IMR-90 (cell line): ENCODE measurements around the gene CCT4. TPM values are rescaled to one million over a fixed set of nuclear protein-coding genes. Genes with fewer than 3 reads are reported as not detected.
"Not testable (repeated sequence)": the region's sequence is repeated elsewhere in the genome, so short reads cannot be mapped to it uniquely, and the experiment has no call there.

Source experiments
- ATAC-seq: fragments of 200-7000 bp; cut with Tn5 transposase; 2 replicates; pipeline ENCODE4 v1.9.1; 2020; ENCODE audit warnings: low read depth, mild to moderate bottlenecking, moderate library complexity
- BruUV-seq: library from RNA; stranded (reverse); fragments of 400-500 nt; replicated peaks from 2 replicates; lab custom pipeline; 2021; lab: Mats Ljungman, UMichigan
- CTCF ChIA-PET: fragments of 300-600 bp; formaldehyde crosslinking; extraction: SDS; loops from one replicate; lab custom pipeline; 2021; ENCODE audit warnings: antibody characterized with exemption; lab: Yijun Ruan, JAX
- POLR2A ChIA-PET: fragments of 300-600 bp; sonication (Branson Sonifier 250); formaldehyde crosslinking; loops from one replicate; lab custom pipeline; 2022; ENCODE audit warnings: antibody characterized with exemption; ENCODE audit not compliant: unreplicated experiment; lab: Charles Lee
- DNase-seq: peaks from one replicate; pipeline ENCODE4 v3.0.0; 2013
- H2AFZ ChIP-seq: replicated peaks from 2 replicates; pipeline ENCODE3; 2013; ENCODE audit warnings: low read length, mild to moderate bottlenecking; ENCODE audit not compliant: poor library complexity
- H2AK5ac ChIP-seq: 2 replicates; pipeline ENCODE4 v1.6.1; 2013; ENCODE audit warnings: low read depth, low read length, inconsistent platforms
- H2AK9ac ChIP-seq: replicated peaks from 2 replicates; pipeline ENCODE3; 2013; ENCODE audit warnings: mild to moderate bottlenecking, low read depth, low read length, moderate library complexity; ENCODE audit not compliant: poor library complexity
- H2BK120ac ChIP-seq: 2 replicates; pipeline ENCODE4 v1.6.1; 2013; ENCODE audit warnings: low read depth, low read length, inconsistent platforms
- H2BK15ac ChIP-seq: 3 replicates; pipeline ENCODE4 v1.6.1; 2013; ENCODE audit warnings: low read depth, low read length, inconsistent platforms
- H2BK20ac ChIP-seq: 2 replicates; pipeline ENCODE4 v1.6.1; 2013; ENCODE audit warnings: low read depth, mild to moderate bottlenecking, inconsistent platforms, low read length, moderate library complexity
- H2BK5ac ChIP-seq: 2 replicates; pipeline ENCODE4 v1.6.1; 2013; ENCODE audit warnings: mild to moderate bottlenecking, low read depth, low read length, inconsistent platforms; ENCODE audit not compliant: poor library complexity, severe bottlenecking
- H3K14ac ChIP-seq: replicated peaks from 2 replicates; pipeline ENCODE4 v1.6.1; 2013; ENCODE audit warnings: low read depth, low read length, inconsistent platforms
- H3K18ac ChIP-seq: 2 replicates; pipeline ENCODE4 v1.6.1; 2013; ENCODE audit warnings: low read depth, low read length, control low read depth
- H3K23ac ChIP-seq: 2 replicates; pipeline ENCODE4 v1.6.1; 2013; ENCODE audit warnings: low read depth, low read length, inconsistent platforms
- H3K27ac ChIP-seq: 2 replicates; pipeline ENCODE4 v1.5.1; 2013; ENCODE audit warnings: mild to moderate bottlenecking, control low read depth, low read length; ENCODE audit not compliant: insufficient read depth
- H3K27me3 ChIP-seq: 2 replicates; pipeline ENCODE4 v1.6.1; 2013; ENCODE audit warnings: low read length; ENCODE audit not compliant: control insufficient read depth, insufficient read depth
- H3K36me3 ChIP-seq: 2 replicates; pipeline ENCODE4 v1.6.1; 2013; ENCODE audit warnings: low read length, mixed read lengths; ENCODE audit not compliant: control insufficient read depth, insufficient read depth
- H3K4ac ChIP-seq: 2 replicates; pipeline ENCODE4 v1.6.1; 2013; ENCODE audit warnings: low read depth, low read length, inconsistent platforms
- H3K4me1 ChIP-seq: 2 replicates; pipeline ENCODE4 v1.6.1; 2013; ENCODE audit warnings: low read length, mixed read lengths; ENCODE audit not compliant: control insufficient read depth, insufficient read depth
- H3K4me2 ChIP-seq: 2 replicates; pipeline ENCODE4 v1.6.1; 2013; ENCODE audit warnings: low read depth, mild to moderate bottlenecking, control low read depth, low read length, moderate library complexity
- H3K4me3 ChIP-seq: 2 replicates; pipeline ENCODE4 v1.5.1; 2013; ENCODE audit warnings: low read depth, mild to moderate bottlenecking, control low read depth, low read length, moderate library complexity; ENCODE audit not compliant: insufficient read depth
- H3K56ac ChIP-seq: 2 replicates; pipeline ENCODE4 v1.6.1; 2013; ENCODE audit warnings: low read length, inconsistent platforms; ENCODE audit not compliant: insufficient read depth; ENCODE audit errors: extremely low read depth
- H3K79me1 ChIP-seq, 2 experiments: 2 replicates each; pipeline ENCODE4 v1.6.1; 2013; ENCODE audit warnings: low read length in 2 of 2, inconsistent platforms in 1 of 2, low read depth in 1 of 2
- H3K9ac ChIP-seq: 2 replicates; pipeline ENCODE4 v1.6.1; 2013; ENCODE audit warnings: low read depth, low read length, control low read depth
- H3K9me1 ChIP-seq: 2 replicates; pipeline ENCODE4 v1.6.1; 2013; ENCODE audit warnings: low read length, inconsistent platforms; ENCODE audit not compliant: insufficient read depth
- H3K9me3 ChIP-seq: 2 replicates; pipeline ENCODE4 v1.6.1; 2013; ENCODE audit warnings: low read length; ENCODE audit not compliant: control insufficient read depth, insufficient read depth
- H4K20me1 ChIP-seq: 2 replicates; pipeline ENCODE4 v1.6.1; 2013; ENCODE audit warnings: low read length, inconsistent platforms; ENCODE audit not compliant: insufficient read depth
- H4K5ac ChIP-seq: 2 replicates; pipeline ENCODE4 v1.6.1; 2013; ENCODE audit warnings: mild to moderate bottlenecking, low read depth, low read length, control low read depth
- H4K8ac ChIP-seq, 2 experiments: 2 replicates each; pipeline ENCODE4 v1.6.1; 2013; ENCODE audit warnings: low read depth in 2 of 2, low read length in 2 of 2, control low read depth in 1 of 2, inconsistent platforms in 1 of 2
- H4K91ac ChIP-seq: 2 replicates; pipeline ENCODE4 v1.6.1; 2013; ENCODE audit warnings: low read depth, low read length, inconsistent platforms; ENCODE audit not compliant: insufficient read depth
- WGBS, 2 experiments: methylation state at CpG; one replicate each; pipeline versions ENCODE4 v1.1.5 to v1.1.7; 2013; ENCODE audit warnings: missing lambda C conversion rate in 2 of 2; ENCODE audit not compliant: insufficient read length in 1 of 2; ENCODE audit errors: extremely low coverage in 2 of 2; 5-methylcytosine and 5-hydroxymethylcytosine counted together
- dilution Hi-C: fragments of 300-500 bp; cut with HindIII; formaldehyde crosslinking; loops from one replicate; pipeline ENCODE4 v1.14.3; 2018; ENCODE audit warnings: low sequenced_read_pairs; ENCODE audit not compliant: unreplicated experiment
- in situ Hi-C: fragments of 300-500 bp; cut with MboI; formaldehyde crosslinking; loops from 3 replicates; pipeline ENCODE4 v1.14.3; 2019; ENCODE audit warnings: low sequenced_read_pairs, inconsistent platforms, mixed read lengths
- intact Hi-C: fragments of 100-400 bp; cut with micrococcal nuclease; formaldehyde crosslinking; loops from 2 replicates; pipeline ENCODE4 v1.10.0; 2022
- polyA plus RNA-seq, 3 experiments: library from polyadenylated mRNA; depleted of rRNA; stranded (reverse); fragments of >200 nt; gene quantifications; 2 replicates each; pipeline ENCODE4 v1.2.3, GENCODE V29; 2012; ENCODE audit warnings: low replicate concordance in 1 of 3
- total RNA-seq: library from RNA; depleted of rRNA; stranded (reverse); fragments of >200 nt; gene quantifications from 2 replicates; pipeline ENCODE4 v1.2.3, GENCODE V29; 2012

The CCT4 gene
- total and polyA plus RNA-seq, 2 of the 4 experiments (the other 2 are of a cell fraction): 94.4 to 187 TPM

- H3K9ac ChIP-seq, H2BK5ac ChIP-seq, H4K8ac ChIP-seq, H3K9me1 ChIP-seq, H2BK15ac ChIP-seq, H3K4me1 ChIP-seq, DNase-seq, H3K9me3 ChIP-seq, H3K56ac ChIP-seq, H3K4me2 ChIP-seq, H4K5ac ChIP-seq, H3K23ac ChIP-seq, intact Hi-C loops, H3K27ac ChIP-seq, POLR2A ChIA-PET, dilution Hi-C loops, H3K4me3 ChIP-seq, H2BK20ac ChIP-seq, ATAC-seq, H3K4ac ChIP-seq, H3K18ac ChIP-seq, H4K91ac ChIP-seq, H2AFZ ChIP-seq, H2AK9ac ChIP-seq, BruUV-seq, H3K27me3 ChIP-seq, H2AK5ac ChIP-seq, H3K14ac ChIP-seq, CTCF ChIA-PET, H2BK120ac ChIP-seq: not testable (repeated sequence)
- no CpG with 5 or more reads among the region's 4 CpGs for WGBS, 2 experiments
- H4K20me1 ChIP-seq: peaks cover 13% of the 10 kb centered on the region
- in situ Hi-C loops: loop anchor here (5.0 kb wide), 1 partner anchor 367 kb away; no protein-coding TSS in a partner anchor
- peaks cover 59% of the 10 kb centered on the region for H3K36me3 ChIP-seq
- H3K79me1 ChIP-seq: peaks cover 21 to 31% of the 10 kb centered on the region in 2 experiments; a peak in 3 of 4 replicates
Measured at GRCh38 chr2:61879351-61879750, 9.1 kb downstream of the CCT4 start.
